Gastrocnemius medialis (tissue), 4 donors: ENCODE results near the gene PAQR6. TPM values are rescaled to one million over a fixed set of nuclear protein-coding genes. Genes with fewer than 3 reads are reported as not detected.

Experiments used
- ATAC-seq, 2 donors: fragments of 150-250 bp; one replicate each; pipeline ENCODE4 v1.9.1; 2016
- DNase-seq, 2 donors: peaks; one replicate each; pipeline ENCODE4 v3.0.0-alpha.2; 2019
- H3K27ac ChIP-seq, 4 donors: fragments of 200-600 bp; sonication (generic); 1 replicate in 1 of 4; 2 replicates in 3 of 4; pipeline ENCODE4 v1.5.1; 2016 to 2018; ENCODE audit warnings: mild to moderate bottlenecking in 2 of 4, moderate library complexity in 1 of 4
- H3K27me3 ChIP-seq, 3 donors: fragments of 200-600 bp; sonication (generic) in 2 of 3; 1 replicate in 1 of 3; 2 replicates in 2 of 3; pipeline versions ENCODE4 v1.5.1 to v1.6.0; 2016 to 2019; ENCODE audit warnings: mild to moderate bottlenecking in 1 of 3, moderate library complexity in 1 of 3
- H3K36me3 ChIP-seq, 2 donors: fragments of 200-600 bp; sonication (generic) in 1 of 2; one replicate each; pipeline ENCODE4 v1.5.1; 2017 to 2018
- H3K4me1 ChIP-seq, 2 donors: fragments of 200-600 bp; sonication (generic) in 1 of 2; one replicate each; pipeline ENCODE4 v1.5.1; 2016 to 2017; ENCODE audit warnings: mild to moderate bottlenecking in 2 of 2
- H3K4me3 ChIP-seq, 4 donors: fragments of 200-600 bp; sonication (generic) in 3 of 4; 1 replicate in 1 of 4; 2 replicates in 3 of 4; pipeline ENCODE4 v1.5.1; 2016 to 2019; ENCODE audit warnings: mild to moderate bottlenecking in 2 of 4
- H3K9me3 ChIP-seq, 3 donors: fragments of 200-600 bp; sonication (generic) in 2 of 3; 1 replicate in 1 of 3; 2 replicates in 2 of 3; pipeline ENCODE4 v1.5.1; 2016 to 2019
- CTCF ChIP-seq, 5 experiments: fragments of 450-650 bp in 3 of 5; fragments of 200-600 bp in 2 of 5; sonication (generic) in 2 of 5; IDR thresholded peaks in 4 of 5; conservative IDR thresholded peaks in 1 of 5; 1 replicate in 4 of 5; 2 replicates in 1 of 5; pipeline ENCODE4 v1.5.1; 2016 to 2019; ENCODE audit warnings: antibody characterized with exemption in 5 of 5, mild to moderate bottlenecking in 3 of 5, moderate library complexity in 3 of 5
- POLR2A ChIP-seq, 2 donors: fragments of 450-650 bp; IDR thresholded peaks; one replicate each; pipeline ENCODE4 v1.6.1; 2017; ENCODE audit warnings: antibody characterized with exemption in 2 of 2, mild to moderate bottlenecking in 2 of 2, moderate library complexity in 2 of 2
- in situ Hi-C, 4 donors: fragments of 200-750 bp; cut with MboI; loops; one replicate each; pipeline versions ENCODE4 v1.15.0 to v1.8.0; 2017; ENCODE audit warnings: low sequenced_read_pairs in 4 of 4
- intact Hi-C: fragments of 100-400 bp; cut with DNase I; formaldehyde crosslinking; loops from one replicate; pipeline ENCODE4 v1.15.1; 2023; ENCODE audit warnings: low total_unique reads
- total RNA-seq, 4 donors: library from RNA; depleted of rRNA; stranded (reverse); fragments of >200 nt; gene quantifications; one replicate each; pipeline versions ENCODE4 v1.1.0 to v1.2.3, GENCODE V29; 2016

PAQR6 gene
- total RNA-seq, 4 donors from 2014 or later: 0.16 to 0.46 TPM; not detected in 2

- H3K27ac ChIP-seq: no peak overlapping the region
- TF ChIP-seq POLR2A (IDR thresholded peaks at IDR 0.05): no peak
- no peak for TF ChIP-seq CTCF (IDR thresholded peaks at IDR 0.05 in 4 of 5, conservative IDR thresholded peaks at IDR 0.05 in 1 of 5)
- intact Hi-C loops (no loop called here), in situ Hi-C loops (no loop called here)
- no peak for ATAC-seq
- DNase-seq: no peak
- H3K36me3 ChIP-seq: peaks cover 0 to 68% of the 10 kb centered on the region in 2 donors
- no peak overlapping the region for H3K4me3 ChIP-seq
- H3K9me3 ChIP-seq: no peaks in the 10 kb centered on the region
- H3K27me3 ChIP-seq: no peaks in the 10 kb centered on the region
- no peaks in the 10 kb centered on the region for H3K4me1 ChIP-seq
These were observed 9.6 kb downstream of the PAQR6 start for GRCh38 chr1:156238248-156238647.

GRCh38 chr1:156236164-156236563 lies 11.7 kb downstream of the PAQR6 start:
- Histone ChIP-seq H3K27me3 (no peaks in the 10 kb centered on the region), H3K36me3 (peaks cover 0 to 68% of the 10 kb centered on the region in 2 donors), H3K27ac (no peak overlapping the region), H3K4me1 (no peaks in the 10 kb centered on the region), H3K9me3 (no peaks in the 10 kb centered on the region), H3K4me3 (no peak overlapping the region)
- TF ChIP-seq POLR2A (IDR thresholded peaks at IDR 0.05) (no peak), CTCF (IDR thresholded peaks at IDR 0.05 in 4 of 5, conservative IDR thresholded peaks at IDR 0.05 in 1 of 5) (no peak)
- DNase-seq (no peak), ATAC-seq (no peak)
- in situ Hi-C loops: no loop called here
- intact Hi-C loops: no loop called here

- H3K36me3 ChIP-seq: peaks cover 0 to 49% of the 10 kb centered on the region in 2 donors
- H3K4me1 ChIP-seq: no peaks in the 10 kb centered on the region
- H3K4me3 ChIP-seq: no peak overlapping the region
- DNase-seq: no peak
- no peaks in the 10 kb centered on the region for H3K9me3 ChIP-seq
- TF ChIP-seq CTCF (IDR thresholded peaks at IDR 0.05 in 4 of 5, conservative IDR thresholded peaks at IDR 0.05 in 1 of 5) (no peak), POLR2A (IDR thresholded peaks at IDR 0.05) (no peak)
- ATAC-seq: no peak
- no peaks in the 10 kb centered on the region for H3K27me3 ChIP-seq
- intact Hi-C loops (no loop called here), in situ Hi-C loops (no loop called here)
- H3K27ac ChIP-seq: no peak overlapping the region
These were observed 14.3 kb downstream of the PAQR6 start for GRCh38 chr1:156233426-156234127.

GRCh38 chr1:156232201-156232894 lies 15.5 kb downstream of the PAQR6 start:
- ATAC-seq (peak in 1 of 2 donors; percentile 49), DNase-seq (no peak)
- Histone ChIP-seq H3K27me3 (no peaks in the 10 kb centered on the region), H3K9me3 (no peaks in the 10 kb centered on the region), H3K4me3 (no peak overlapping the region), H3K4me1 (no peaks in the 10 kb centered on the region), H3K27ac (no peak overlapping the region), H3K36me3 (peaks cover 0 to 37% of the 10 kb centered on the region in 2 donors)
- in situ Hi-C loops: no loop called here
- intact Hi-C loops: no loop called here
- TF ChIP-seq CTCF (IDR thresholded peaks at IDR 0.05 in 4 of 5, conservative IDR thresholded peaks at IDR 0.05 in 1 of 5) (no peak), POLR2A (IDR thresholded peaks at IDR 0.05) (no peak)
